B cell (primary cell): ENCODE measurements around the gene KCNQ5.

ENCODE experiments used
- CTCF ChIP-seq: fragments of 200-600 bp; IDR thresholded peaks from one replicate; pipeline ENCODE4 v1.8.0; 2022; ENCODE audit warnings: antibody characterized with exemption, mild to moderate bottlenecking
- EZH2 ChIP-seq: IDR thresholded peaks from 2 replicates; pipeline ENCODE4 v1.6.1; 2012; ENCODE audit warnings: borderline replicate concordance, low read depth, mild to moderate bottlenecking, moderate library complexity, low read length; ENCODE audit not compliant: insufficient read depth, poor library complexity, severe bottlenecking

GRCh38 chr6:72841195-72841594, 219.3 kb downstream of the KCNQ5 start:
- TF ChIP-seq CTCF (no peak), EZH2 (no peak)
